ENCODE data around the gene TRAM2. TPM values are rescaled to one million over a fixed set of nuclear protein-coding genes. Genes with fewer than 3 reads are reported as not detected.

TRAM2 gene
- total RNA-seq, 1 donor = 5.7 TPM

- H3K27me3 ChIP-seq (ENCODE audit: insufficient read depth, low read length) = no peaks in the 10 kb centered on the region
- H3K4me1 ChIP-seq (ENCODE audit: insufficient read depth, low read length) = peaks cover 6% of the 10 kb centered on the region
- H3K9me3 ChIP-seq (ENCODE audit: low read depth, low read length) = no peaks in the 10 kb centered on the region
- no peak overlapping the region for H3K4me3 ChIP-seq (ENCODE audit: low read length)
Observed at GRCh38 chr6:52509281-52510212, 67.3 kb downstream of the TRAM2 start.

- no peaks in the 10 kb centered on the region for H3K27me3 ChIP-seq (ENCODE audit: insufficient read depth, low read length)
- H3K4me1 ChIP-seq (ENCODE audit: insufficient read depth, low read length) = peaks cover 19% of the 10 kb centered on the region
- no peaks in the 10 kb centered on the region for H3K9me3 ChIP-seq (ENCODE audit: low read depth, low read length)
- H3K4me3 ChIP-seq (ENCODE audit: low read length) = no peak overlapping the region
Observed at GRCh38 chr6:52508261-52508739, 68.6 kb downstream of the TRAM2 start.

- no peaks in the 10 kb centered on the region for H3K9me3 ChIP-seq (ENCODE audit: low read depth, low read length)
- H3K27me3 ChIP-seq (ENCODE audit: insufficient read depth, low read length) = no peaks in the 10 kb centered on the region
- H3K4me3 ChIP-seq (ENCODE audit: low read length) = no peak overlapping the region
- H3K4me1 ChIP-seq (ENCODE audit: insufficient read depth, low read length) = peaks cover 22% of the 10 kb centered on the region
Observed at GRCh38 chr6:52507557-52508260, 69.2 kb downstream of the TRAM2 start.

- no peak overlapping the region for H3K4me3 ChIP-seq (ENCODE audit: low read length)
- no peaks in the 10 kb centered on the region for H3K9me3 ChIP-seq (ENCODE audit: low read depth, low read length)
- peaks cover 22% of the 10 kb centered on the region for H3K4me1 ChIP-seq (ENCODE audit: insufficient read depth, low read length)
- no peaks in the 10 kb centered on the region for H3K27me3 ChIP-seq (ENCODE audit: insufficient read depth, low read length)
Observed at GRCh38 chr6:52506476-52506875, 70.4 kb downstream of the TRAM2 start.

GRCh38 chr6:52505726-52506409, 71.0 kb downstream of the TRAM2 start:
- Histone ChIP-seq H3K4me1 (ENCODE audit: insufficient read depth, low read length) (peaks cover 22% of the 10 kb centered on the region), H3K27me3 (ENCODE audit: insufficient read depth, low read length) (no peaks in the 10 kb centered on the region), H3K9me3 (ENCODE audit: low read depth, low read length) (no peaks in the 10 kb centered on the region), H3K4me3 (ENCODE audit: low read length) (no peak overlapping the region)

- no peaks in the 10 kb centered on the region for H3K9me3 ChIP-seq (ENCODE audit: low read depth, low read length)
- H3K27me3 ChIP-seq (ENCODE audit: insufficient read depth, low read length) = no peaks in the 10 kb centered on the region
- peaks cover 22% of the 10 kb centered on the region for H3K4me1 ChIP-seq (ENCODE audit: insufficient read depth, low read length)
- no peak overlapping the region for H3K4me3 ChIP-seq (ENCODE audit: low read length)
Observed at GRCh38 chr6:52504782-52505136, 72.1 kb downstream of the TRAM2 start.

GRCh38 chr6:52503851-52504781, 72.7 kb downstream of the TRAM2 start:
- H3K4me1 ChIP-seq (ENCODE audit: insufficient read depth, low read length) = peaks cover 22% of the 10 kb centered on the region
- no peaks in the 10 kb centered on the region for H3K9me3 ChIP-seq (ENCODE audit: low read depth, low read length)
- H3K4me3 ChIP-seq (ENCODE audit: low read length) = no peak overlapping the region
- no peaks in the 10 kb centered on the region for H3K27me3 ChIP-seq (ENCODE audit: insufficient read depth, low read length)

- Histone ChIP-seq H3K27me3 (ENCODE audit: insufficient read depth, low read length) (no peaks in the 10 kb centered on the region), H3K4me3 (ENCODE audit: low read length) (no peak overlapping the region), H3K4me1 (ENCODE audit: insufficient read depth, low read length) (peaks cover 22% of the 10 kb centered on the region), H3K9me3 (ENCODE audit: low read depth, low read length) (no peaks in the 10 kb centered on the region)
Observed at GRCh38 chr6:52503323-52503747, 73.5 kb downstream of the TRAM2 start.

- Histone ChIP-seq H3K27me3 (ENCODE audit: insufficient read depth, low read length) (no peaks in the 10 kb centered on the region), H3K4me1 (ENCODE audit: insufficient read depth, low read length) (peaks cover 22% of the 10 kb centered on the region), H3K4me3 (ENCODE audit: low read length) (no peak overlapping the region), H3K9me3 (ENCODE audit: low read depth, low read length) (no peaks in the 10 kb centered on the region)
Observed at GRCh38 chr6:52502306-52503029, 74.4 kb downstream of the TRAM2 start.

GRCh38 chr6:52500238-52501129, 76.4 kb downstream of the TRAM2 start:
- Histone ChIP-seq H3K4me3 (ENCODE audit: low read length) (no peak overlapping the region), H3K27me3 (ENCODE audit: insufficient read depth, low read length) (no peaks in the 10 kb centered on the region), H3K9me3 (ENCODE audit: low read depth, low read length) (no peaks in the 10 kb centered on the region), H3K4me1 (ENCODE audit: insufficient read depth, low read length) (peaks cover 22% of the 10 kb centered on the region)

GRCh38 chr6:52499681-52500236, 77.1 kb downstream of the TRAM2 start:
- Histone ChIP-seq H3K9me3 (ENCODE audit: low read depth, low read length) (no peaks in the 10 kb centered on the region), H3K27me3 (ENCODE audit: insufficient read depth, low read length) (no peaks in the 10 kb centered on the region), H3K4me3 (ENCODE audit: low read length) (no peak overlapping the region), H3K4me1 (ENCODE audit: insufficient read depth, low read length) (peaks cover 17% of the 10 kb centered on the region)

- H3K9me3 ChIP-seq (ENCODE audit: low read depth, low read length) = no peaks in the 10 kb centered on the region
- peaks cover 10% of the 10 kb centered on the region for H3K4me1 ChIP-seq (ENCODE audit: insufficient read depth, low read length)
- H3K27me3 ChIP-seq (ENCODE audit: insufficient read depth, low read length) = no peaks in the 10 kb centered on the region
- H3K4me3 ChIP-seq (ENCODE audit: low read length) = no peak overlapping the region
Observed at GRCh38 chr6:52499026-52499425, 77.8 kb downstream of the TRAM2 start.
